Adrenal gland (tissue), 5 donors: ENCODE results near the gene CIAO3.

ENCODE experiments used
- CTCF ChIP-seq, 6 experiments: fragments of 450-650 bp in 4 of 6; fragments of 200-600 bp in 2 of 6; sonication (generic) in 1 of 6; IDR thresholded peaks; 1 replicate in 5 of 6; 2 replicates in 1 of 6; pipeline versions ENCODE4 v1.5.1 to v1.8.0; 2016 to 2021; ENCODE audit warnings: antibody characterized with exemption in 6 of 6, mild to moderate bottlenecking in 2 of 6, moderate library complexity in 1 of 6
- POLR2A ChIP-seq, 2 donors: fragments of 450-650 bp; IDR thresholded peaks; one replicate each; pipeline ENCODE4 v1.6.1; 2017; ENCODE audit warnings: antibody characterized with exemption in 2 of 2, mild to moderate bottlenecking in 2 of 2, moderate library complexity in 1 of 2
- donor health status: DM: no; HTN: no; CAD: no.

- TF ChIP-seq CTCF (IDR thresholded peaks at IDR 0.05) (no peak), POLR2A (IDR thresholded peaks at IDR 0.05) (no peak)
These were observed 28.5 kb upstream of the CIAO3 start for GRCh38 chr16:769184-769784.
